HG03354 (cell line): ENCODE results near the gene CACNG5.

ENCODE experiments used
- ATAC-seq: cut with Tn5 transposase; IDR thresholded peaks from one replicate; pipeline ENCODE4 v1.9.1; 2021; ENCODE audit warnings: mild to moderate bottlenecking; ENCODE audit not compliant: unreplicated experiment, poor library complexity, severe bottlenecking

The CACNG5 gene

GRCh38 chr17:66834919-66835454, at the start of gene CACNG5:
Gene CACNG5, plus strand, starts transcription at chr17:66835117. Its CDS starts 42,216 bp downstream, at chr17:66877333.
- ATAC-seq, result no peak

GRCh38 chr17:66786107-66786506, 48.8 kb upstream of the CACNG5 start:
- ATAC-seq, result no peak

GRCh38 chr17:66787914-66788313, 47.0 kb upstream of the CACNG5 start:
- ATAC-seq, result no peak

- ATAC-seq, result no peak
Observed at GRCh38 chr17:66789093-66789492, 45.8 kb upstream of the CACNG5 start.

- no peak for ATAC-seq
Observed at GRCh38 chr17:66789961-66790437, 44.9 kb upstream of the CACNG5 start.

GRCh38 chr17:66790501-66791061, 44.3 kb upstream of the CACNG5 start:
- no peak for ATAC-seq

GRCh38 chr17:66791347-66791746, 43.6 kb upstream of the CACNG5 start:
- ATAC-seq, result no peak

GRCh38 chr17:66793814-66794213, 41.1 kb upstream of the CACNG5 start:
- no peak for ATAC-seq

GRCh38 chr17:66795486-66795885, 39.4 kb upstream of the CACNG5 start:
- no peak for ATAC-seq

GRCh38 chr17:66799849-66800537, 34.9 kb upstream of the CACNG5 start:
- ATAC-seq, result no peak

- ATAC-seq, result no peak
Observed at GRCh38 chr17:66803474-66803951, 31.4 kb upstream of the CACNG5 start.

GRCh38 chr17:66805567-66805966, 29.4 kb upstream of the CACNG5 start:
- no peak for ATAC-seq

- ATAC-seq, result no peak
Observed at GRCh38 chr17:66807182-66807581, 27.7 kb upstream of the CACNG5 start.

GRCh38 chr17:66809408-66809807, 25.5 kb upstream of the CACNG5 start:
- no peak for ATAC-seq

GRCh38 chr17:66810951-66811682, 23.8 kb upstream of the CACNG5 start:
- no peak for ATAC-seq

GRCh38 chr17:66811683-66812054, 23.2 kb upstream of the CACNG5 start:
- no peak for ATAC-seq

- no peak for ATAC-seq
Observed at GRCh38 chr17:66812571-66812970, 22.3 kb upstream of the CACNG5 start.

GRCh38 chr17:66813296-66813695, 21.6 kb upstream of the CACNG5 start:
- no peak for ATAC-seq

GRCh38 chr17:66814026-66814425, 20.9 kb upstream of the CACNG5 start:
- no peak for ATAC-seq

GRCh38 chr17:66814570-66814969, 20.3 kb upstream of the CACNG5 start:
- ATAC-seq, result no peak

- ATAC-seq, result no peak
Observed at GRCh38 chr17:66817750-66818149, 17.2 kb upstream of the CACNG5 start.
